Liver (tissue), 9 donors: ENCODE results near the gene TNFRSF11A. TPM values are rescaled to one million over a fixed set of nuclear protein-coding genes. Genes with fewer than 3 reads are reported as not detected.

Source experiments
- DNase-seq: peaks from one replicate; pipeline ENCODE4 v3.0.0-alpha.2; 2017; ENCODE audit warnings: low spot score
- H3K27ac ChIP-seq, 2 donors: one replicate each; pipeline ENCODE4 v1.7.0; 2013; ENCODE audit warnings: inconsistent platforms in 2 of 2, low read length in 2 of 2, control low read depth in 1 of 2, low read depth in 1 of 2, mild to moderate bottlenecking in 1 of 2
- H3K27me3 ChIP-seq, 4 donors: one replicate each; pipeline versions ENCODE4 v1.6.1 to v1.7.0; 2013; ENCODE audit warnings: low read length in 3 of 4, inconsistent platforms in 1 of 4, mild to moderate bottlenecking in 1 of 4, moderate library complexity in 1 of 4; ENCODE audit not compliant: control insufficient read depth in 4 of 4, insufficient read depth in 4 of 4
- H3K36me3 ChIP-seq, 4 donors: one replicate each; pipeline versions ENCODE4 v1.6.1 to v1.7.0; 2013; ENCODE audit warnings: low read length in 3 of 4, mild to moderate bottlenecking in 3 of 4, low read depth in 1 of 4, moderate library complexity in 1 of 4; ENCODE audit not compliant: control insufficient read depth in 4 of 4, insufficient read depth in 3 of 4
- H3K4me1 ChIP-seq, 4 donors: one replicate each; pipeline versions ENCODE4 v1.6.1 to v1.7.0; 2013; ENCODE audit warnings: low read length in 3 of 4, mild to moderate bottlenecking in 3 of 4, moderate library complexity in 1 of 4; ENCODE audit not compliant: control insufficient read depth in 4 of 4, insufficient read depth in 4 of 4
- H3K4me3 ChIP-seq, 3 donors: one replicate each; pipeline versions ENCODE4 v1.6.1 to v1.7.0; 2013; ENCODE audit warnings: low read length in 3 of 3, control low read depth in 1 of 3, low read depth in 1 of 3, mild to moderate bottlenecking in 1 of 3
- H3K9ac ChIP-seq, 2 donors: one replicate each; pipeline ENCODE4 v1.7.0; 2013; ENCODE audit warnings: low read length in 2 of 2, mild to moderate bottlenecking in 2 of 2, moderate library complexity in 2 of 2, control low read depth in 1 of 2, low read depth in 1 of 2
- H3K9me3 ChIP-seq, 4 donors: one replicate each; pipeline versions ENCODE4 v1.6.1 to v1.7.0; 2013; ENCODE audit warnings: low read length in 3 of 4; ENCODE audit not compliant: control insufficient read depth in 4 of 4
- ATF3 ChIP-seq: IDR thresholded peaks from 2 replicates; pipeline ENCODE4 v1.6.1; 2016; ENCODE audit warnings: antibody characterized with exemption
- EGR1 ChIP-seq, 2 donors: IDR thresholded peaks; 2 replicates each; pipeline ENCODE4 v1.6.1; 2016 to 2018; ENCODE audit warnings: antibody characterized with exemption in 2 of 2, low read depth in 2 of 2
- FOXA1 ChIP-seq: IDR thresholded peaks from 2 replicates; pipeline ENCODE4 v1.6.1; 2016; ENCODE audit warnings: antibody characterized with exemption
- FOXA2 ChIP-seq: IDR thresholded peaks from 2 replicates; pipeline ENCODE4 v1.6.1; 2016; ENCODE audit warnings: antibody characterized with exemption
- GABPA ChIP-seq, 2 donors: IDR thresholded peaks in 1 of 2; conservative IDR thresholded peaks in 1 of 2; 2 replicates each; pipeline ENCODE4 v1.6.1; 2016; ENCODE audit warnings: antibody characterized with exemption in 2 of 2, mild to moderate bottlenecking in 1 of 2, moderate library complexity in 1 of 2
- HNF4A ChIP-seq, 2 donors: conservative IDR thresholded peaks; 2 replicates each; pipeline ENCODE4 v1.6.1; 2016; ENCODE audit warnings: antibody characterized with exemption in 2 of 2, mild to moderate bottlenecking in 2 of 2
- HNF4G ChIP-seq: IDR thresholded peaks from 2 replicates; pipeline ENCODE4 v1.6.1; 2016; ENCODE audit warnings: antibody characterized with exemption
- JUND ChIP-seq, 2 donors: IDR thresholded peaks; 2 replicates each; pipeline ENCODE4 v1.6.1; 2016; ENCODE audit warnings: antibody characterized with exemption in 2 of 2
- MAX ChIP-seq: IDR thresholded peaks from 2 replicates; pipeline ENCODE4 v1.6.1; 2016; ENCODE audit warnings: antibody characterized with exemption
- NR2F2 ChIP-seq: IDR thresholded peaks from 2 replicates; pipeline ENCODE4 v1.6.1; 2016; ENCODE audit warnings: antibody characterized with exemption
- RAD21 ChIP-seq, 2 donors: IDR thresholded peaks; 2 replicates each; pipeline ENCODE4 v1.6.1; 2016; ENCODE audit warnings: antibody characterized with exemption in 2 of 2, mild to moderate bottlenecking in 2 of 2
- RXRA ChIP-seq, 2 donors: IDR thresholded peaks; 2 replicates each; pipeline ENCODE4 v1.6.1; 2017 to 2018; ENCODE audit warnings: antibody characterized with exemption in 2 of 2, mild to moderate bottlenecking in 1 of 2
- SP1 ChIP-seq: IDR thresholded peaks from 2 replicates; pipeline ENCODE4 v1.6.1; 2018; ENCODE audit warnings: antibody characterized with exemption, mild to moderate bottlenecking
- TAF1 ChIP-seq: conservative IDR thresholded peaks from 2 replicates; pipeline ENCODE4 v1.6.1; 2016; ENCODE audit warnings: antibody characterized with exemption, mild to moderate bottlenecking
- YY1 ChIP-seq: IDR thresholded peaks from 2 replicates; pipeline ENCODE4 v1.6.1; 2016; ENCODE audit warnings: antibody characterized with exemption, mild to moderate bottlenecking
- whole genome bisulfite sequencing: extraction: QIAGEN DNeasy Blood & Tissue Kit; methylation state at CpG from one replicate; pipeline ENCODE4 v1.1.7; 2013; 5-methylcytosine and 5-hydroxymethylcytosine counted together
- polyA plus RNA-seq, 2 donors: library from polyadenylated mRNA; stranded (reverse) in 1 of 2; unstranded in 1 of 2; fragments of 200-250 nt in 1 of 2; fragments of >200 nt in 1 of 2; fragmentation: Nextera tagmentation in 1 of 2; extraction: Ambion mirVana in 1 of 2; gene quantifications; one replicate each; pipeline versions ENCODE4 v1.2.1 to v1.2.3, GENCODE V29; 2013 to 2015
- total RNA-seq, 2 donors: library from RNA; depleted of rRNA; stranded (reverse); fragments of >200 nt; gene quantifications; one replicate each; pipeline ENCODE4 v1.2.3, GENCODE V29; 2014
- TF ChIP-seq, protein P1 (sequence below): IDR thresholded peaks from 2 replicates; pipeline ENCODE4 v1.6.1; 2016; ENCODE audit warnings: antibody characterized with exemption
- TF ChIP-seq, protein P2 (sequence below): IDR thresholded peaks from 2 replicates; pipeline ENCODE4 v1.6.1; 2016; ENCODE audit warnings: antibody characterized with exemption, mild to moderate bottlenecking
- TF ChIP-seq, protein P3 (sequence below): fragments of 150-350 bp; IDR thresholded peaks from 2 replicates; pipeline ENCODE4 v1.5.1; 2017; ENCODE audit warnings: improper control_type of control experiment, low read depth, low read length; ENCODE audit not compliant: missing input control
- donor health status: healthy.
- donor health status: healthy.
- donor health status: healthy.
- donor health status: healthy.
- donor health status: healthy.

TNFRSF11A gene
- total and polyA plus RNA-seq, 4 donors, result 0.32 to 1.8 (median 0.90) TPM

DNA sequence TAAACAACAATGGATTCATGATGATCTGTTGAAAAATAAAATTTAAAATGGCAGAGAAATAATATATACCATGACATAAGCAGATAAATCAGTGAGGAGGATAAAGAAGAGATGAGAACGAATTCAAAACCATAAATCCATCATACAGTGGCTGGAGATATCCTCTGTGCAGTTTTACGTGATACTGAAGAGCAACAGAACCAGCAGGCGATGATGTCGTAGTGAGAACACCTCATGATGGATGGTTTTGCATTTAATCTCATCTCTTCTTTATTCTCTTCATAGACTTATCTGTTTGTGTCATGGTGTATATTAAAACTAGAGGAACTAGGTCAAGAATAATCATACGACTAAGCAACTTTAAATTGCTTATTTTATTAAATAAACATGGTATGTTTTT lies 56.3 kb downstream of the TNFRSF11A start:
- Histone ChIP-seq H3K9me3 (no peaks in the 10 kb centered on the region), H3K4me1 (peaks cover 0 to 3% (median 0%) of the 10 kb centered on the region in 4 donors), H3K27ac (no peak overlapping the region), H3K27me3 (no peaks in the 10 kb centered on the region), H3K36me3 (no peaks in the 10 kb centered on the region), H3K4me3 (no peak overlapping the region), H3K9ac (no peak overlapping the region)
- DNase-seq, result no peak
- WGBS, result 91% methylated on average over 5 of the region's 5 CpGs
- no peak for TF ChIP-seq ATF3
- no peak for TF ChIP-seq RXRA (IDR thresholded peaks at IDR 0.05)
- no peak for TF ChIP-seq RAD21 (IDR thresholded peaks at IDR 0.05)
- no peak for TF ChIP-seq JUND (IDR thresholded peaks at IDR 0.05)
- no peak for TF ChIP-seq FOXA1
- TF ChIP-seq HNF4A (conservative IDR thresholded peaks at IDR 0.05), result no peak
- TF ChIP-seq, protein P1, sequence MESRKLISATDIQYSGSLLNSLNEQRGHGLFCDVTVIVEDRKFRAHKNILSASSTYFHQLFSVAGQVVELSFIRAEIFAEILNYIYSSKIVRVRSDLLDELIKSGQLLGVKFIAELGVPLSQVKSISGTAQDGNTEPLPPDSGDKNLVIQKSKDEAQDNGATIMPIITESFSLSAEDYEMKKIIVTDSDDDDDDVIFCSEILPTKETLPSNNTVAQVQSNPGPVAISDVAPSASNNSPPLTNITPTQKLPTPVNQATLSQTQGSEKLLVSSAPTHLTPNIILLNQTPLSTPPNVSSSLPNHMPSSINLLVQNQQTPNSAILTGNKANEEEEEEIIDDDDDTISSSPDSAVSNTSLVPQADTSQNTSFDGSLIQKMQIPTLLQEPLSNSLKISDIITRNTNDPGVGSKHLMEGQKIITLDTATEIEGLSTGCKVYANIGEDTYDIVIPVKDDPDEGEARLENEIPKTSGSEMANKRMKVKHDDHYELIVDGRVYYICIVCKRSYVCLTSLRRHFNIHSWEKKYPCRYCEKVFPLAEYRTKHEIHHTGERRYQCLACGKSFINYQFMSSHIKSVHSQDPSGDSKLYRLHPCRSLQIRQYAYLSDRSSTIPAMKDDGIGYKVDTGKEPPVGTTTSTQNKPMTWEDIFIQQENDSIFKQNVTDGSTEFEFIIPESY, result no peak
- no peak for TF ChIP-seq YY1
- TF ChIP-seq SP1, result no peak
- TF ChIP-seq, protein P2, sequence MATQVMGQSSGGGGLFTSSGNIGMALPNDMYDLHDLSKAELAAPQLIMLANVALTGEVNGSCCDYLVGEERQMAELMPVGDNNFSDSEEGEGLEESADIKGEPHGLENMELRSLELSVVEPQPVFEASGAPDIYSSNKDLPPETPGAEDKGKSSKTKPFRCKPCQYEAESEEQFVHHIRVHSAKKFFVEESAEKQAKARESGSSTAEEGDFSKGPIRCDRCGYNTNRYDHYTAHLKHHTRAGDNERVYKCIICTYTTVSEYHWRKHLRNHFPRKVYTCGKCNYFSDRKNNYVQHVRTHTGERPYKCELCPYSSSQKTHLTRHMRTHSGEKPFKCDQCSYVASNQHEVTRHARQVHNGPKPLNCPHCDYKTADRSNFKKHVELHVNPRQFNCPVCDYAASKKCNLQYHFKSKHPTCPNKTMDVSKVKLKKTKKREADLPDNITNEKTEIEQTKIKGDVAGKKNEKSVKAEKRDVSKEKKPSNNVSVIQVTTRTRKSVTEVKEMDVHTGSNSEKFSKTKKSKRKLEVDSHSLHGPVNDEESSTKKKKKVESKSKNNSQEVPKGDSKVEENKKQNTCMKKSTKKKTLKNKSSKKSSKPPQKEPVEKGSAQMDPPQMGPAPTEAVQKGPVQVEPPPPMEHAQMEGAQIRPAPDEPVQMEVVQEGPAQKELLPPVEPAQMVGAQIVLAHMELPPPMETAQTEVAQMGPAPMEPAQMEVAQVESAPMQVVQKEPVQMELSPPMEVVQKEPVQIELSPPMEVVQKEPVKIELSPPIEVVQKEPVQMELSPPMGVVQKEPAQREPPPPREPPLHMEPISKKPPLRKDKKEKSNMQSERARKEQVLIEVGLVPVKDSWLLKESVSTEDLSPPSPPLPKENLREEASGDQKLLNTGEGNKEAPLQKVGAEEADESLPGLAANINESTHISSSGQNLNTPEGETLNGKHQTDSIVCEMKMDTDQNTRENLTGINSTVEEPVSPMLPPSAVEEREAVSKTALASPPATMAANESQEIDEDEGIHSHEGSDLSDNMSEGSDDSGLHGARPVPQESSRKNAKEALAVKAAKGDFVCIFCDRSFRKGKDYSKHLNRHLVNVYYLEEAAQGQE, result no peak
- TF ChIP-seq GABPA (IDR thresholded peaks at IDR 0.05 in 1 of 2, conservative IDR thresholded peaks at IDR 0.05 in 1 of 2), result no peak
- TF ChIP-seq NR2F2, result no peak
- no peak for TF ChIP-seq FOXA2
- TF ChIP-seq, protein P3, sequence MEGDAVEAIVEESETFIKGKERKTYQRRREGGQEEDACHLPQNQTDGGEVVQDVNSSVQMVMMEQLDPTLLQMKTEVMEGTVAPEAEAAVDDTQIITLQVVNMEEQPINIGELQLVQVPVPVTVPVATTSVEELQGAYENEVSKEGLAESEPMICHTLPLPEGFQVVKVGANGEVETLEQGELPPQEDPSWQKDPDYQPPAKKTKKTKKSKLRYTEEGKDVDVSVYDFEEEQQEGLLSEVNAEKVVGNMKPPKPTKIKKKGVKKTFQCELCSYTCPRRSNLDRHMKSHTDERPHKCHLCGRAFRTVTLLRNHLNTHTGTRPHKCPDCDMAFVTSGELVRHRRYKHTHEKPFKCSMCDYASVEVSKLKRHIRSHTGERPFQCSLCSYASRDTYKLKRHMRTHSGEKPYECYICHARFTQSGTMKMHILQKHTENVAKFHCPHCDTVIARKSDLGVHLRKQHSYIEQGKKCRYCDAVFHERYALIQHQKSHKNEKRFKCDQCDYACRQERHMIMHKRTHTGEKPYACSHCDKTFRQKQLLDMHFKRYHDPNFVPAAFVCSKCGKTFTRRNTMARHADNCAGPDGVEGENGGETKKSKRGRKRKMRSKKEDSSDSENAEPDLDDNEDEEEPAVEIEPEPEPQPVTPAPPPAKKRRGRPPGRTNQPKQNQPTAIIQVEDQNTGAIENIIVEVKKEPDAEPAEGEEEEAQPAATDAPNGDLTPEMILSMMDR, result no peak
- no peak for TF ChIP-seq HNF4G
- no peak for TF ChIP-seq EGR1 (IDR thresholded peaks at IDR 0.05; ENCODE audit: low read depth in 2 of 2)
- TF ChIP-seq TAF1, result no peak
- TF ChIP-seq MAX, result no peak
